Astrocyte of the spinal cord (primary cell): ENCODE measurements around the gene MTUS2.

Experiments
- DNase-seq: peaks from one replicate; pipeline ENCODE4 v3.0.0; 2011; ENCODE audit warnings: low read depth, low spot score
- H3K4me3 ChIP-seq: 2 replicates; pipeline ENCODE4 v1.5.1; 2011; ENCODE audit warnings: low read depth, mild to moderate bottlenecking, low read length, moderate library complexity
- CTCF ChIP-seq: IDR thresholded peaks from 2 replicates; pipeline ENCODE4 v1.5.1; 2012; ENCODE audit warnings: low read depth, mild to moderate bottlenecking, low read length, inconsistent platforms
- in situ Hi-C: cut with HindIII; loops from 2 replicates; pipeline ENCODE4 v1.10.0; 2017; ENCODE audit warnings: low sequenced_read_pairs

Gene MTUS2

DNA sequence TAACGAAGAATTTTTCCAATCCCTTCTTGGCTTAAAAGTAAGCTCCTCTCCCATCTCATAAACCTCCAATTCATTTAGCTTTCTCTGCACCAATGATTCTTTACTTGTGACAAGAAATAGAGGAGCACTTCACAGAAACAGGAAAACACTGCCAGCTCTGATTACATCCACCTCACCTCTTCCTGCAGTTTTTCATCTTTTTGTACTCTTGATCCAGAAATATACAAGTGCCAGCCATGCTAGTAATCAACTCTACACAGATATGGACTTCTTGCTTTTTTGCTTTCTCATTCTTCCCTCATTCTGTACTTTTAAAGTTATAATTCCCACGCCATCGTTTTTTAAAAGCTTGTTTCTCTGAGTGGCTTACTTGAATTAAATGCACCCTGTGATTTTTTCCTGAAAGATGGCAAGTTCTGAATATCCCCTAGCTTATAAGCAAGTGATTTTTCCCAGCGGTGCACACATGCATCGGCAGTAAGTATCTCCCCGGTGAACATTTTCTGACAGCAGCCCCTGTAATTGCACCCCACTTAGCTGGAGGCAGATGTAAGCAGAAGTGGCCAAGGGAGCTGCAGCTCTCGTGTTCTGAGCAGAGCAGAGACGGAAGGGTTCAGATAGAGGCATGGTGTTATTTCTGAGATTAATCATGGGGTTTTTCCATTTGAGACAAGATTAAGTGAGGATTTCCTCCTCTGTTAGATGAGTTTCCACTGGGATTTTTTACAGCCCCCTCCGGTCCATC lies 434.7 kb downstream of the MTUS2 start:
- in situ Hi-C loops: no loop called here
- no peak for DNase-seq
- no peak overlapping the region for H3K4me3 ChIP-seq
- TF ChIP-seq CTCF: no peak

DNA sequence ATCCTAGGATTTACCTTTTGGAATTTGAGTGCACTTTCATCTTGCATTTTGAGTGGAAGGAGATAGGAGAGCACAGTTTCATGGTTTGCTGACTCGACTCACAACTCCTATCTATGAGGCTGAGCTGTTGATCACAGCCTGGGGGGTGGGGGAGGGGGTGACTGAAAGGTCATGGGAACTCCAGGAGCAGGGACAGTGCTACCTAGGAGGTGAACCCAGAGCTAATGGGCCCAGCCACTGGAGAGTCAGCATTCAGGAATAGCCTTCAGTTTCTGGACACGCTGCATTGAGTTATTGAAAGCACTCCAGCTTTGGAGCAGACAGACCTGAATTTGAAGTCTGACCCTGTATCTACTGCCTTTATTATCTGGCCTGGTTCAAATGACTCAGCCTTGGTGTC lies 435.4 kb downstream of the MTUS2 start:
- in situ Hi-C loops: no loop called here
- no peak overlapping the region for H3K4me3 ChIP-seq
- no peak for DNase-seq

GRCh38 chr13:29260684-29261083 lies 440.5 kb downstream of the MTUS2 start:
- no peak for DNase-seq
- no peak overlapping the region for H3K4me3 ChIP-seq
- TF ChIP-seq CTCF: no peak
- in situ Hi-C loops: no loop called here

More for the DNA sequence above, 435.4 kb downstream of the MTUS2 start:
- TF ChIP-seq CTCF: no peak

DNA sequence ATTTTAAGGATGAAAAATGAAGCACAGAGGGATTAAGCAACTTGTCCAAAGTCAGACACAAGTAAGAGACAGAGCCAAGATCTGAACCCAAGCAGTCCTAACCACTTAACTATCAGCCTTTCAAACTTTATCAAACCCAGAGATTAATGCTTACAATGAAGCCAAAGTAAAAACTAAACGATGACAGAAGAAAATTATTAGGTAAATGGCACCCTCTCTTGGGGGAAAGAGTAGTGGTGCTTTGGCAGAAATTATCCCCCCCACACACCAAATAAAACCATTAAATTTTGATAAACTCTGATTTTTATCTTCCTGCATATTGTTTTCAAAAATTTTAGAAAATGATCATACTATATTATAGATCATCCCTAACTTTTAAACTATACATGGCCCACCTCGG lies 446.1 kb downstream of the MTUS2 start:
- TF ChIP-seq CTCF: no peak
- in situ Hi-C loops: no loop called here
- H3K4me3 ChIP-seq: no peak overlapping the region
- no peak for DNase-seq

DNA sequence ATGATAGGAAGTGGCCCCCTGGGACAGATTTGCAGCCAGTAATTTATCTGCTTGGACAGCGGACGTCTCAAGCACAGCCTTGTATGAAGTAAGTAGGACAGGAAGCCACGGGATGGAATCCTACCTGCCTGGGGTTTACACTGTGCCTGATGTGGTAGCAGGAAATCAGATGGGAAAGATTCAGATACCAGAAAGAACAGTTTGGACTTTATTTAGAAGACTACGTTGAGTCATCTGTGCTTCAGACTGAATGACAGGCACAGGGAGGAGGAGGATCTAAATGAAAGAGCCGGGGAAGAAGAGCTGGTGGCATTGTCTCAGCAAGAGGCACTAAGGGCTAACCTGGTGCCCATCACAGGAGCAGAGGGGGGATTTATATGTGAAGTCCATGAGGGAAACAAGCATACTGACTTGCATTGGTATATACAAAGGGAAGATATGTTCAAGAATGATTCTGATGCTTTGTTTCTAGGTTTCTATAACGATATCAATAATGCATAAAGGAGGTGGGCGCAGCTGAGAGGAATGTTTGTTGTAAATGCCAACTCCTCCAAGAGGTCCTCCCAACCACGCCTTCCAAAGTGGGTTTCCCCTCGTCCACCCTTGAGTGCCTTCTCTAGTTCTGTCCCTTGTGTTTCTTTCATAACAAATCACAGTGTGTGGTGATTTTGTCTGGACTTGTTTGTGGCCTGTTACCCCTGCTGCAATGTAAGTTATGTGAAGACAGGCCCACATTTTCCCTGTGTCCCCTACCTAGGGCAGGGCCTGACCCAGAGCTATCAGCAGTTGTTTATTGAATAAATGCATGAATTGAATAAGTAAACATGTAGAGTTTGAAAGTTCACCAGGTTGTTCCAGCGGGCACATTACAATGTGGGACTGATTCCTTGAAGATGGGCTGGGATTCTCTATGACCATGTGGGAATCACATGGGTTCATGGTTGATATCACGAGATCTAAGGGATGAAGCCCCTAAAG lies 446.9 kb downstream of the MTUS2 start:
- DNase-seq: no peak
- TF ChIP-seq CTCF: no peak
- no peak overlapping the region for H3K4me3 ChIP-seq
- in situ Hi-C loops: no loop called here

GRCh38 chr13:29270271-29270985 lies 450.3 kb downstream of the MTUS2 start:
- in situ Hi-C loops: no loop called here
- no peak overlapping the region for H3K4me3 ChIP-seq
- DNase-seq: no peak
- no peak for TF ChIP-seq CTCF
